HG03565 (cell line): ENCODE data around the gene MRPL16.
A peak's percentile ranks its signal among the peaks of the same experiment; 100 is the strongest.
"Not testable (repeated sequence)": the region's sequence is repeated elsewhere in the genome, so short reads cannot be mapped to it uniquely, and the experiment has no call there.

ENCODE experiments used
- ATAC-seq: cut with Tn5 transposase; IDR thresholded peaks from one replicate; pipeline ENCODE4 v1.9.1; 2021; ENCODE audit warnings: mild to moderate bottlenecking, moderate library complexity; ENCODE audit not compliant: unreplicated experiment

Gene MRPL16

GRCh38 chr11:59812220-59812619, 1.6 kb upstream of the MRPL16 start:
- no peak for ATAC-seq

- ATAC-seq: no peak
Observed at GRCh38 chr11:59810911-59811259, 307 bp upstream of the MRPL16 start.

- no peak for ATAC-seq
Observed at GRCh38 chr11:59807047-59807610, 3.4 kb downstream of the MRPL16 start.

GRCh38 chr11:59804061-59804460, 6.5 kb downstream of the MRPL16 start:
- no peak for ATAC-seq

- ATAC-seq: peak; percentile 57
Observed at GRCh38 chr11:59802639-59803176, 7.9 kb downstream of the MRPL16 start.

GRCh38 chr11:59801981-59802638, 8.5 kb downstream of the MRPL16 start:
- no peak for ATAC-seq

GRCh38 chr11:59801160-59801706, 9.3 kb downstream of the MRPL16 start:
- ATAC-seq: no peak

- ATAC-seq: no peak
Observed at GRCh38 chr11:59800390-59801025, 10.1 kb downstream of the MRPL16 start.

- ATAC-seq: no peak
Observed at GRCh38 chr11:59794417-59794816, 16.2 kb downstream of the MRPL16 start.

- no peak for ATAC-seq
Observed at GRCh38 chr11:59792507-59792906, 18.1 kb downstream of the MRPL16 start.

- ATAC-seq: no peak
Observed at GRCh38 chr11:59791639-59792038, 18.9 kb downstream of the MRPL16 start.

GRCh38 chr11:59787816-59788215, 22.8 kb downstream of the MRPL16 start:
- no peak for ATAC-seq

- no peak for ATAC-seq
Observed at GRCh38 chr11:59787255-59787588, 23.4 kb downstream of the MRPL16 start.

- ATAC-seq: no peak
Observed at GRCh38 chr11:59785818-59786217, 24.8 kb downstream of the MRPL16 start.

- ATAC-seq: not testable (repeated sequence)
Observed at GRCh38 chr11:59784441-59784840, 26.1 kb downstream of the MRPL16 start.

GRCh38 chr11:59783632-59784090, 26.9 kb downstream of the MRPL16 start:
- ATAC-seq: no peak

GRCh38 chr11:59782080-59782479, 28.5 kb downstream of the MRPL16 start:
- ATAC-seq: no peak

- ATAC-seq: no peak
Observed at GRCh38 chr11:59779487-59779886, 31.1 kb downstream of the MRPL16 start.

GRCh38 chr11:59778122-59778521, 32.5 kb downstream of the MRPL16 start:
- ATAC-seq: no peak

GRCh38 chr11:59777104-59777503, 33.5 kb downstream of the MRPL16 start:
- ATAC-seq: no peak

- no peak for ATAC-seq
Observed at GRCh38 chr11:59776210-59777066, 34.1 kb downstream of the MRPL16 start.
